Heart left ventricle (tissue), 16 donors: Measurements from ENCODE around the gene DNER. TPM values are rescaled to one million over a fixed set of nuclear protein-coding genes. Genes with fewer than 3 reads are reported as not detected.

Source experiments
- ATAC-seq, 4 donors: fragments of 200-7000 bp; cut with Tn5 transposase; one replicate each; pipeline ENCODE4 v1.9.1; 2020 to 2022; ENCODE audit warnings: moderate library complexity in 4 of 4, mild to moderate bottlenecking in 3 of 4, moderate number of reproducible peaks in 1 of 4
- DNase-seq, 5 donors: peaks; one replicate each; pipeline ENCODE4 v3.0.0-alpha.2; 2020
- H3K27ac ChIP-seq, 12 donors: fragments of 200-600 bp; sonication (generic) in 4 of 12; one replicate each; pipeline versions ENCODE4 v1.5.0 to v1.8.0; 2016 to 2022; ENCODE audit warnings: mild to moderate bottlenecking in 2 of 12
- H3K27me3 ChIP-seq, 9 donors: fragments of 200-600 bp; sonication (generic) in 2 of 9; one replicate each; pipeline versions ENCODE4 v1.5.1 to v1.8.0; 2016 to 2022; ENCODE audit warnings: mild to moderate bottlenecking in 3 of 9
- H3K36me3 ChIP-seq, 9 donors: fragments of 200-600 bp; sonication (generic) in 2 of 9; one replicate each; pipeline versions ENCODE4 v1.5.0 to v1.8.0; 2018 to 2022; ENCODE audit warnings: mild to moderate bottlenecking in 2 of 9
- H3K4me1 ChIP-seq, 12 donors: fragments of 200-600 bp; sonication (generic) in 4 of 12; one replicate each; pipeline versions ENCODE4 v1.5.0 to v1.8.0; 2016 to 2022; ENCODE audit warnings: mild to moderate bottlenecking in 3 of 12
- H3K4me3 ChIP-seq, 12 donors: fragments of 200-600 bp; sonication (generic) in 4 of 12; one replicate each; pipeline versions ENCODE4 v1.5.0 to v1.8.0; 2017 to 2022; ENCODE audit warnings: mild to moderate bottlenecking in 9 of 12, moderate library complexity in 4 of 12
- H3K9me3 ChIP-seq, 12 donors: fragments of 200-600 bp; sonication (generic) in 4 of 12; one replicate each; pipeline versions ENCODE4 v1.5.0 to v1.8.0; 2016 to 2022; ENCODE audit warnings: mild to moderate bottlenecking in 1 of 12
- POLR2A ChIP-seq, 2 donors: fragments of 450-650 bp; IDR thresholded peaks; one replicate each; pipeline ENCODE4 v1.6.1; 2017; ENCODE audit warnings: antibody characterized with exemption in 2 of 2, mild to moderate bottlenecking in 2 of 2, moderate library complexity in 2 of 2
- WGBS, 4 donors: extraction: QIAGEN DNeasy Blood & Tissue Kit in 2 of 4; methylation state at CpG; one replicate each; pipeline versions ENCODE4 v1.1.5 to v1.1.7; 2013 to 2018; 5-methylcytosine and 5-hydroxymethylcytosine counted together
- intact Hi-C, 10 donors: fragments of 100-400 bp; cut with DNase I; formaldehyde crosslinking; loops; one replicate each; pipeline versions ENCODE4 v1.11.1 to v1.14.2; 2022
- polyA plus RNA-seq, 2 donors: library from polyadenylated mRNA; stranded (reverse); fragments of 200-250 nt; gene quantifications; one replicate each; pipeline ENCODE4 v1.2.3, GENCODE V29; 2013
- total RNA-seq, 9 donors: library from RNA; depleted of rRNA in 2 of 9; stranded (reverse); fragments of >200 nt in 2 of 9; fragmentation: NEBNext Ultra II Directional in 3 of 9; extraction: Animal tissue kit (Norgen Biotek cat#: 25700) in 3 of 9; gene quantifications; one replicate each; pipeline versions ENCODE4 v1.1.0 to v1.2.4, GENCODE V29; 2016 to 2023
- TF ChIP-seq, protein P1 (sequence below), 12 donors: fragments of 200-600 bp; sonication (generic) in 4 of 12; IDR thresholded peaks; one replicate each; pipeline versions ENCODE4 v1.5.0 to v1.8.0; 2018 to 2022; ENCODE audit warnings: antibody characterized with exemption in 12 of 12, mild to moderate bottlenecking in 5 of 12
- donor health status: ischemic (EF 13 %, LVEDD 7.1; RV severe dilation, severe dysfunction).
- donor health status: healthy with polysubstance abuse.
- donor health status: DM: no; HTN: yes; CAD: no.
- donor health status: DM: no; HTN: no; CAD: no.
- donor health status: ischemic (EF 25% LVEDD 6.9; RV normal size, moderate dysfunction).
- donor health status: ischemic (EF 25% LVEDD 5.7; RV mildly dilated, moderate dysfunction).
- donor health status: healthy.
- donor health status: DM: yes; HTN: yes; CAD: no.
- donor health status: ischemic (EF 35%, LVEDD 5.7; RV mildly dilated, moderate dysfunction).
- donor health status: nonischemic (EF 11% LVEDD 7.7; RV severe dilation, severe dysfunction).
- donor health status: DM: yes; HTN: yes; CAD: no.
- donor health status: PGD.
- donor health status: ischemic (EF 29% LVEDD 5.4; RV normal size, mild dysfunction).
- donor health status: nonischemic (EF 23%, LVEDD 6.1; RV moderate dilation, normal function).

DNER gene
- total and polyA plus RNA-seq, 11 donors: 0.19 to 3.3 (median 0.82) TPM

- WGBS, 4 donors: 44 to 48% (median 46%) methylated on average over 2 of the region's 2 CpGs
- no peaks in the 10 kb centered on the region for H3K27me3 ChIP-seq
- no peak for ATAC-seq
- intact Hi-C loops: no loop called here
- no peaks in the 10 kb centered on the region for H3K4me1 ChIP-seq
- H3K27ac ChIP-seq: no peak overlapping the region
- H3K36me3 ChIP-seq: no peaks in the 10 kb centered on the region
- TF ChIP-seq, protein P1, sequence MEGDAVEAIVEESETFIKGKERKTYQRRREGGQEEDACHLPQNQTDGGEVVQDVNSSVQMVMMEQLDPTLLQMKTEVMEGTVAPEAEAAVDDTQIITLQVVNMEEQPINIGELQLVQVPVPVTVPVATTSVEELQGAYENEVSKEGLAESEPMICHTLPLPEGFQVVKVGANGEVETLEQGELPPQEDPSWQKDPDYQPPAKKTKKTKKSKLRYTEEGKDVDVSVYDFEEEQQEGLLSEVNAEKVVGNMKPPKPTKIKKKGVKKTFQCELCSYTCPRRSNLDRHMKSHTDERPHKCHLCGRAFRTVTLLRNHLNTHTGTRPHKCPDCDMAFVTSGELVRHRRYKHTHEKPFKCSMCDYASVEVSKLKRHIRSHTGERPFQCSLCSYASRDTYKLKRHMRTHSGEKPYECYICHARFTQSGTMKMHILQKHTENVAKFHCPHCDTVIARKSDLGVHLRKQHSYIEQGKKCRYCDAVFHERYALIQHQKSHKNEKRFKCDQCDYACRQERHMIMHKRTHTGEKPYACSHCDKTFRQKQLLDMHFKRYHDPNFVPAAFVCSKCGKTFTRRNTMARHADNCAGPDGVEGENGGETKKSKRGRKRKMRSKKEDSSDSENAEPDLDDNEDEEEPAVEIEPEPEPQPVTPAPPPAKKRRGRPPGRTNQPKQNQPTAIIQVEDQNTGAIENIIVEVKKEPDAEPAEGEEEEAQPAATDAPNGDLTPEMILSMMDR (IDR thresholded peaks at IDR 0.05): no peak
- DNase-seq: no peak
- H3K9me3 ChIP-seq: peaks cover 0 to 3% (median 0%) of the 10 kb centered on the region in 12 donors
- no peak overlapping the region for H3K4me3 ChIP-seq
Measured at GRCh38 chr2:229463841-229464346, 250.5 kb downstream of the DNER start.

DNA sequence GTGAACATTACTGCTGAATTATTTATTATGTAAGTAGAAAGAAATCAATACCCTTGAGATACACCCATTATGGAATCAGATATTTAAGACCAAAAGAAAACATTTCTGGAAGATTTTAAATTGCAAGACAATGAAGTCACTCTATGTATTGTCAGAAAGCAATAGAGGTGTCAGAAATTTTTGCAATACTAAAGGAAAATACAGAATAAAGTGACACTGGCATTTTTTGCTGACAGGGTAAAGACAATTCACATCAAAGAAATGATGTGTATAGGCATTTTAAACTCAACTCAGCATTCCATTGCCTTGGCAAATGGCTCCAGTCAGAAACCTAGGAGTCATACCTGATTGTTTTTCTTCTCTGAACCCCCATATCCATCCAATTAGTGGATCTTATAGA lies 252.2 kb downstream of the DNER start:
- H3K4me3 ChIP-seq: no peak overlapping the region

GRCh38 chr2:229456091-229456490 lies 258.3 kb downstream of the DNER start:
- Histone ChIP-seq H3K27me3 (no peaks in the 10 kb centered on the region), H3K4me1 (no peaks in the 10 kb centered on the region), H3K36me3 (no peaks in the 10 kb centered on the region), H3K9me3 (no peaks in the 10 kb centered on the region), H3K27ac (no peak overlapping the region), H3K4me3 (no peak overlapping the region)
- no peak for TF ChIP-seq POLR2A (IDR thresholded peaks at IDR 0.05)
- TF ChIP-seq, protein P1 (IDR thresholded peaks at IDR 0.05): no peak
- ATAC-seq (no peak), DNase-seq (no peak)
- 91 to 98% (median 94%) methylated on average over 6 of the region's 6 CpGs for WGBS, 4 donors
- intact Hi-C loops: no loop called here

More for the DNA sequence above, 252.2 kb downstream of the DNER start:
- no peaks in the 10 kb centered on the region for H3K36me3 ChIP-seq
- intact Hi-C loops: no loop called here
- DNase-seq: no peak
- H3K27me3 ChIP-seq: no peaks in the 10 kb centered on the region
- H3K4me1 ChIP-seq: no peaks in the 10 kb centered on the region
- no peak for ATAC-seq
- H3K9me3 ChIP-seq: peaks cover 0 to 3% (median 0%) of the 10 kb centered on the region in 12 donors
- no peak for TF ChIP-seq POLR2A (IDR thresholded peaks at IDR 0.05)
- TF ChIP-seq, protein P1 (IDR thresholded peaks at IDR 0.05): no peak
- no peak overlapping the region for H3K27ac ChIP-seq

GRCh38 chr2:229454934-229455631 lies 259.3 kb downstream of the DNER start:
- no peaks in the 10 kb centered on the region for H3K9me3 ChIP-seq
- ATAC-seq (no peak), DNase-seq (no peak)
- H3K27ac ChIP-seq: no peak overlapping the region
- TF ChIP-seq, protein P1 (IDR thresholded peaks at IDR 0.05): no peak
- TF ChIP-seq POLR2A (IDR thresholded peaks at IDR 0.05): no peak
- H3K36me3 ChIP-seq: no peaks in the 10 kb centered on the region
- H3K27me3 ChIP-seq: no peaks in the 10 kb centered on the region
- 70 to 77% (median 75%) methylated on average over 7 of the region's 7 CpGs for WGBS, 4 donors
- H3K4me3 ChIP-seq: no peak overlapping the region
- no peaks in the 10 kb centered on the region for H3K4me1 ChIP-seq
- intact Hi-C loops: no loop called here
